GM21381 (cell line): ENCODE data around the gene CFAP251.

Experiments used
- ATAC-seq: cut with Tn5 transposase; IDR thresholded peaks from one replicate; pipeline ENCODE4 v1.9.1; 2021; ENCODE audit warnings: mild to moderate bottlenecking, moderate library complexity; ENCODE audit not compliant: unreplicated experiment

CFAP251 gene

GRCh38 chr12:121939992-121940766 is 21.8 kb downstream of the CFAP251 start:
- ATAC-seq, result no peak

DNA sequence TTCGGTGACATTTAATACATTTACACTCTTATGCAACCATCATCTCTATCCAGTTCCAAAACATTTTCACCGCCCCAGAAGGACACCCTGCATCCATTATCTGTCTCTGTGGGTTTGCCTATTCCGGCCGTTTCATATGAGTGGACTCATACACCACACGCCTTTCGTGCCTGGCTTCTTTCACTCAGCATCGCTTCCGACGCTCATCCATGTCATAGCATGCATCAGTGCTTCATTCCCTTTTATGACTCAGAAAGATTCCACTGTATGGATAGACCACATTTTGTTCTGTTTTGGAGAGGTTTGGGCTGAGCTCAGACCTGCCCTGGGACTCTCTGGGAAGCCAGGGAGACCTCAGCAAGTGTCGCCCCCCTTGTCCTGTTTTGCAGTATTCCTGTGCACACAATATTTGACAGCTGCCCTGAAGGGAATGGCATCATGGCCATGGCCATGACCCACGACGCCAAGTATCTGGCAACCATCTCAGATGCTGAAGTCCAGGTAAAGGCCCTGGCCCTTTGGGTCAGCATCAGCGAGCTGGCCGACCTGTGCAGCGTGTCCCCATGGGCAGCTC is 23.8 kb downstream of the CFAP251 start:
- no peak for ATAC-seq

GRCh38 chr12:121943926-121944325 is 25.5 kb downstream of the CFAP251 start:
- no peak for ATAC-seq

- ATAC-seq, result no peak
Measured at GRCh38 chr12:121946313-121947025, 28.1 kb downstream of the CFAP251 start.

DNA sequence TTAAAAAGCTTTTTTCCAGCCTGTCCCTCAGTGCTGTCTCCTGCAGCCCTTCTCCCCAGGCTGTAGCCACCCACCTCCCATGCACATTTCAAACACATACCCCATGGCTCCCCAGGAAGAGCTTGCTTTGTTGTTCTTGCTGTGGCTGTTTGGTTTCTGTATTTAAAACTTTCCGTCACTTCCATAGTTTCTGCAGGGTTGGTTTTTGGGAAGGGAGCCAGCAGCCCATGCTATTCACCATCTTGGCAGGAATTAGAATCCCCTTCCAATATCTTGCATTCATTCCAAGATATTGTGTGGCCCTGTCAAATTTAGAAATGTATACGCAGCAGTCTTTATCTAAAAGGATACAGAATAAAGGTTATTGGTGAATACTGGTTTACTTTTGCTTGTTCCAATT is 29.6 kb downstream of the CFAP251 start:
- no peak for ATAC-seq

DNA sequence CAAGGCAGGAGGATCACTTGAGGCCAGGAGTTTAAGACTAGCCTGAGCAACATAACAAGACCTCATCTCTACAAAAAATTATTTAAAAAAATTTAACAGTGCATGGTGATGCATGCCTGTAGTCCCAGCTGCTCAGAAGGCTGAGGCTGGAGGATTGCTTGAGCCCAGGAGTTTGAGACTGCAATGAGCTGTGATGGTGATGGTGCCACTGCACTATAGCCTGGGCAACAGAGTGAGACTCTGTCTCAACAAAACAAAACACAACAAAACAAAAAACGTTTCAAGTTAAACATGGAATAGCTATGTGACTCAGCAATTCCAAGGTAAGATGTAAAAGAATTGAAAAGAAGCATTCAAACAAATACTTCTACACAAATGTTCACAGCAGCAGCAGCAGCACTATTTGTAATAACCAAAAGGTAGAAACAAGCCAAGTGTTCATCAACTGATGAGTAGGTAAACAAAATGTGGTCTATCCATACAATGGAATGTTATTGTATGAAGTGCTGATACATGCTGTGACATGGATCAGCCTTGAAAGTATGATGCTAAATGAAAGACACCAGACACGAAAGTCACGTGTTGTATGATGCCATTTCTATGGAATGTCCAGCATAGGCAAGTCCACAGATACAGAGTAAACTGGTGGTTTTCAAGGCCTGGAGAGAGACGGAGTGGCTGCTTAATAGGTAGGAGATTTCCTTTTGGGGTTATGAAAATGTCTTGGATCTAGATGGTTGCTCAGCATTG is 31.4 kb downstream of the CFAP251 start:
- no peak for ATAC-seq

GRCh38 chr12:121953117-121953692 is 34.8 kb downstream of the CFAP251 start:
- ATAC-seq, result no peak

DNA sequence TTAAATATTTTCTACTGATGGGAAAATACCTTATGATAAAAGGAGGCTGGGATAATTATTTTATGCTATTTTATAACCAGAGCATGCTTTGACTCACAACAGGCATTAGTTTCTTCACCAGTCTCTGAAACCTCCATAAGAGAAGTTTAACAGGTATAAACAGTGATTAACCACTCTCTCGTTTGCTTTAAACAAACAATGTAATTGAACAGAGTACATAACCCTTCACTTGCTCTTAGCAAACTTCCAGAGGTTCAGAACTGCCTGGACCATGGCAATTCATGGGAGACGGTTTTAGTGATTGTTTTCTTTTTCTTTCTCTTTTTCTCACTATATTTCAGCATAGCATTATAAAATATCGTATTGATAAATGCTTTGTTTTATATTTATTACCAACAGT is 35.3 kb downstream of the CFAP251 start:
- no peak for ATAC-seq

DNA sequence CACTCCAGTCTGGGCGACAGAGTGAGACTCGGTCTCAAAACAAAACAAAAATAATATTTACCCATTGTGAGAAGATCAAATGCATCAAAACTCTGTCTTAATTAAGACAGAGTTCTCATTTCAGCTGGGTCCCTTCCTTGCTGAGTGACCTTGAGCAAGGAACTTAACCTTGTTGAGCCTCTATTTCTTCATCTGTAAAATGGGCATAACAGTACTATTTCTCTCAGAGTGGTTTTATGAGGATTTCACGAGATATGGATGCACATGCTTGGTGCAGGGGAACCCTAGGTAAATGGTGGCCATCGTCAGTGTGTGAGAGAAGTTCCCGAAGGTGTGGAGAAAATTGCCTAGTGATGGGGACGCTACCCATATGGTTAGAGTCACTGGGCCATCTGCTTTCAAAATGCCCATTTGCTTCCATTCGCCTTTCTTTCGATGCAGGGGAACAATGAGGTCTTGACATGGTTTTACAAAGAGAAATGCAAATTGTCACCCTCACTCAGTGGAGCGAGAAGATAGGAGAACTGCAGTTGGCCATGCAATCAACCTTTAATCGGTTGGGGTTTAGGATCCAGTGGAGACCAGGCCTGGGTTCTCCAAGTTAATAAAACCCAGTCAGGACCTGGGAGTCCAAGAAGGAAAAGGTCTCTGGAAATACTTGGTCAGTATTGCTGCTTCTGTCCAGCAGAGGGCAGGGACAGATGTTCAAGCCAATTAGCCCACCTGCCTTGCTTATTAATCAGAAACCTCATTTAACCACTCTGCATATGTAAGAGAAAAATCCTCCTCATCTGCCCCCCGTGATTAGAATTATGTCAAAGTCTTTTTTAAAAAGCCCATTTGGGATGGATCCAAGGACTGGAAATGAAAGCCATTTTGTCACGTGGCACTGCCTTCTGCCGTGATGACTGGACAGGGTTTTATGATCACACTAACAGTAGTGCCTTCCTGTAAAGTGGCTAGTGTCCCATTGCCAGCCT is 37.2 kb downstream of the CFAP251 start:
- ATAC-seq, result no peak

GRCh38 chr12:121957861-121958515 is 39.6 kb downstream of the CFAP251 start:
- ATAC-seq, result no peak

- ATAC-seq, result no peak
Measured at GRCh38 chr12:121958541-121959240, 40.3 kb downstream of the CFAP251 start.

DNA sequence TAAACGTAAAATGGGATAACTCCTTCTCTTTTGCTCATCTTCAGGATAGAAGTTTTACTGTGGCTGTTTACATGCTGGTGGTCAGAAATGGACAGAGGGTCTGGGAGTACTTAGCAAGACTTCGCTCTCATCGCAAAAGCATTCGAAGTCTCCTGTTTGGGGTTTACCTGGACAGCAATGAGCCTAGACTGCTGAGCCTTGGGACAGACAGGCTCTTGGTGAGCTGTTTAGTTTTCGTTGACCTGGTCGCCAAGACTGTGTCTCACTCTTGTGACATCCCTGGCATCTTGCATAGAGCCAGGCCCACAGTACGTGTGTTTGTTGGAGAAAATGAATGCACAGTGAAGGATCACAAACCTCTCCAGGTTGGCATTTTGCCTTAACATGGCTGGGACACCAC is 42.1 kb downstream of the CFAP251 start:
- no peak for ATAC-seq

DNA sequence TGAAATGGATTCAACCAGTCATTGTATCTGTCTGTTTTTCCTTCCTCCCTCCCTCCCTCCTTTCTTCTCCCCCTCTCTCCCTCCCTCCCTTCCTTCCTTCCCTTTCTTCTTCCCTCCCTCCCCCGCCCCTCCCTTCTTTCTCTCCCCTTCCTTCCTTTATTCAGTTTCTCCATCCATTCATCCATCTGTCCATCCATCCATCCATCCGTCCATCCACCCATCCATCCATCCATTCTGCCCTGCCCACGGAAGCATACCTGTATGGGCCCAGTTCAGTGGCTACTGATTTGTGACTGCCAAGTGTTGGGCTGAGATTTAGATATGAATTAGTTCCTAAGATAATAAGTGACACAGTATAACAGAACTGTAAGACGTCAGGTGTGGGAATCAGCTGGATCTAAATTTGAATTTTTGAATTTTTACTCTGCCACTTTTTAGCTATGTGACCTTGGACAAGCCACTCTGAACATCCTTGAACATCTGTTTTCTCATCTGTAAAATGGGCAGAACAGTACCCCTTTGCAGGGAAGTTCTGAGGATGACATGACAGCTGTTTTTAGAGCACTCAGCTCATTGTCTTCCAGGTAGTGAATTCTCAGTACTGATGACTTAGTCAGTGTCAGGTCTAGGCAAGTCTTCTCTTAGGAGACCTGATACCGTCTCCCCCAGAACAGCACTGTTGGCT is 42.9 kb downstream of the CFAP251 start:
- no peak for ATAC-seq

- ATAC-seq, result no peak
Measured at GRCh38 chr12:121963341-121964018, 45.1 kb downstream of the CFAP251 start.

- ATAC-seq, result no peak
Measured at GRCh38 chr12:121964813-121965643, 46.6 kb downstream of the CFAP251 start.

DNA sequence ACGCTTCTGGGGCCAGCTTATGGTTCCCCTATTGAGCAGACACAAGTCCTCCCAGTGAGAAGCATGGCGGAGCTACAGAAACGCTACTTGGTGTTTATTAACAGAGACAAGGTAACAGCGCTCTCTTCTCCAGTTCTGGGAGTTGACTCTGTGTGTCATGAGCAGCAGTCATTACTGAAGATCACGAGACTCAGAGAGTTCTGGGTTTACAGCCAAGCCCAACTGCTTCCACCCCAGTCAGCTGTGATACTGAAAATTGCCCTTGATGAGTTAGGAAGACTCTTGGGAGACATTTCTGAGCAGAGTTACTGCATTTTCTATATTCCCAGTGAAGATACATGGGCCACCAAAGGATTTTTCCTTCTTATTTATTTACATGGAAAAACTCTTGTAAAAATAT is 48.6 kb downstream of the CFAP251 start:
- ATAC-seq, result no peak

GRCh38 chr12:121968876-121969275 is 50.5 kb downstream of the CFAP251 start:
- ATAC-seq, result no peak
